WTC11 (cell line): Measurements from ENCODE around the gene SDF4. TPM values are rescaled to one million over a fixed set of nuclear protein-coding genes. Genes with fewer than 3 reads are reported as not detected.

Source experiments
- ATAC-seq: fragments of 200-7000 bp; cut with Tn5 transposase; 2 replicates; pipeline ENCODE4 v1.10.0; 2021; ENCODE audit warnings: mild to moderate bottlenecking, moderate library complexity
- CTCF ChIA-PET: fragments of 300-600 bp; sonication (Branson Sonifier 250); formaldehyde crosslinking; loops from one replicate; lab custom pipeline; 2021; ENCODE audit warnings: antibody characterized with exemption; lab: Charles Lee
- POLR2A ChIA-PET: fragments of 350-600 bp; sonication (Branson Sonifier 250); formaldehyde crosslinking; loops from one replicate; lab custom pipeline; 2021; ENCODE audit warnings: antibody characterized with exemption; lab: Charles Lee
- DNase-seq: peaks from one replicate; pipeline ENCODE4 v3.0.0; 2021; ENCODE audit warnings: low spot score
- H3K27ac Mint-ChIP-seq: 2 replicates; pipeline ENCODE4 v1.8.0; 2021; ENCODE audit warnings: mixed read lengths
- H3K27me3 Mint-ChIP-seq: 2 replicates; pipeline ENCODE4 v1.8.0; 2021; ENCODE audit warnings: low read depth, mild to moderate bottlenecking, moderate library complexity, mixed read lengths
- H3K36me3 Mint-ChIP-seq: 2 replicates; pipeline ENCODE4 v1.8.0; 2021; ENCODE audit warnings: mixed read lengths
- H3K4me1 Mint-ChIP-seq: 2 replicates; pipeline ENCODE4 v1.8.0; 2022; ENCODE audit warnings: mixed read lengths
- H3K4me3 Mint-ChIP-seq: 2 replicates; pipeline ENCODE4 v1.8.0; 2021; ENCODE audit warnings: mild to moderate bottlenecking, moderate library complexity, mixed read lengths
- H3K9me3 Mint-ChIP-seq: 2 replicates; pipeline ENCODE4 v1.8.0; 2021; ENCODE audit warnings: mixed read lengths
- ATF3 ChIP-seq: sonication (generic); formaldehyde crosslinking; conservative IDR thresholded peaks from 2 replicates; pipeline ENCODE4 v1.8.1; 2022; ENCODE audit warnings: mild to moderate bottlenecking, missing genetic modification reagents
- CBFB ChIP-seq: sonication (generic); formaldehyde crosslinking; IDR thresholded peaks from 2 replicates; pipeline ENCODE4 v1.8.1; 2022; ENCODE audit warnings: mild to moderate bottlenecking, low read depth, missing genetic modification reagents
- E2F4 ChIP-seq: sonication (generic); formaldehyde crosslinking; IDR thresholded peaks from 2 replicates; pipeline ENCODE4 v1.8.1; 2022; ENCODE audit warnings: low read depth, mild to moderate bottlenecking, moderate library complexity, missing genetic modification reagents, borderline replicate concordance
- E2F5 ChIP-seq: sonication (generic); formaldehyde crosslinking; IDR thresholded peaks from 2 replicates; pipeline ENCODE4 v1.8.1; 2022; ENCODE audit warnings: mild to moderate bottlenecking, moderate library complexity, missing genetic modification reagents
- ELF4 ChIP-seq: sonication (generic); formaldehyde crosslinking; IDR thresholded peaks from 2 replicates; pipeline ENCODE4 v1.8.1; 2022; ENCODE audit warnings: low read depth, mild to moderate bottlenecking, moderate library complexity, missing genetic modification reagents
- ESRRA ChIP-seq: sonication (generic); formaldehyde crosslinking; IDR thresholded peaks from 2 replicates; pipeline ENCODE4 v1.8.1; 2022; ENCODE audit warnings: mild to moderate bottlenecking, missing genetic modification reagents, borderline replicate concordance
- GRHL2 ChIP-seq: fragments of 250-450 bp; sonication (Bioruptor Pico); IDR thresholded peaks from 2 replicates; pipeline ENCODE4 v1.8.0; 2022; ENCODE audit warnings: mild to moderate bottlenecking, moderate library complexity; ENCODE audit not compliant: insufficient replicate concordance, severe bottlenecking
- IRF2 ChIP-seq: sonication (generic); formaldehyde crosslinking; IDR thresholded peaks from 2 replicates; pipeline ENCODE4 v1.8.0; 2022; ENCODE audit warnings: low read depth, missing genetic modification reagents, borderline replicate concordance
- KAT7 ChIP-seq: sonication (generic); formaldehyde crosslinking; IDR thresholded peaks from 2 replicates; pipeline ENCODE4 v1.8.1; 2023; ENCODE audit warnings: missing genetic modification reagents, mild to moderate bottlenecking, borderline replicate concordance
- MAX ChIP-seq: sonication (generic); formaldehyde crosslinking; IDR thresholded peaks from 2 replicates; pipeline ENCODE4 v1.8.0; 2022; ENCODE audit warnings: mild to moderate bottlenecking, missing genetic modification reagents
- MXD4 ChIP-seq: fragments of 250-450 bp; sonication (Bioruptor Pico); IDR thresholded peaks from 2 replicates; pipeline ENCODE4 v1.8.0; 2021; ENCODE audit warnings: mild to moderate bottlenecking, moderate library complexity, borderline replicate concordance
- SOX15 ChIP-seq: fragments of 250-450 bp; sonication (Bioruptor Pico); IDR thresholded peaks from 2 replicates; pipeline ENCODE4 v1.9.0; 2021; ENCODE audit warnings: mild to moderate bottlenecking
- SP1 ChIP-seq: sonication (generic); formaldehyde crosslinking; conservative IDR thresholded peaks from 2 replicates; pipeline ENCODE4 v1.8.1; 2022; ENCODE audit warnings: missing genetic modification reagents
- USF1 ChIP-seq: sonication (generic); formaldehyde crosslinking; IDR thresholded peaks from 2 replicates; pipeline ENCODE4 v1.8.0; 2022; ENCODE audit warnings: mild to moderate bottlenecking, missing genetic modification reagents
- ZBTB21 ChIP-seq: sonication (generic); formaldehyde crosslinking; IDR thresholded peaks from 2 replicates; pipeline ENCODE4 v1.8.1; 2023; ENCODE audit warnings: mild to moderate bottlenecking, missing genetic modification reagents, borderline replicate concordance
- ZNF317 ChIP-seq: sonication (generic); formaldehyde crosslinking; IDR thresholded peaks from 2 replicates; pipeline ENCODE4 v1.8.1; 2023; ENCODE audit warnings: low read depth, mild to moderate bottlenecking, moderate library complexity, missing genetic modification reagents, borderline replicate concordance
- total RNA-seq: library from RNA; stranded (reverse); gene quantifications from 3 replicates; pipeline ENCODE4 v1.2.3, GENCODE V29; 2021

Gene SDF4
- total RNA-seq, 1 experiment from 2014 or later = 101 TPM

GRCh38 chr1:1211541-1212441 is 20.0 kb downstream of the SDF4 start (continued):
- no peak for TF ChIP-seq E2F5 (CRISPR knock-in tag)

- H3K36me3 Mint-ChIP-seq = no peaks in the 10 kb centered on the region
- ATAC-seq = no peak
- no peak for DNase-seq
- TF ChIP-seq ESRRA (CRISPR knock-in tag) = no peak
- TF ChIP-seq USF1 = no peak
- no peak for TF ChIP-seq IRF2 (CRISPR knock-in tag)
- no peak for TF ChIP-seq MAX (CRISPR knock-in tag)
- no peak for TF ChIP-seq GRHL2 (CRISPR knock-in tag)
- TF ChIP-seq ATF3 = no peak
- TF ChIP-seq E2F4 (CRISPR knock-in tag) = no peak
- no peak overlapping the region for H3K4me3 Mint-ChIP-seq
- H3K27ac Mint-ChIP-seq = no peak overlapping the region
- CTCF ChIA-PET = interaction anchor here (1.4 kb wide), 1 partner anchor 89 kb away, joined by 3 read pairs; no protein-coding TSS in a partner anchor
- no peaks in the 10 kb centered on the region for H3K9me3 Mint-ChIP-seq
- peaks cover 4% of the 10 kb centered on the region for H3K27me3 Mint-ChIP-seq
- H3K4me1 Mint-ChIP-seq = no peaks in the 10 kb centered on the region
- POLR2A ChIA-PET = no interaction called here
Observed at GRCh38 chr1:1210726-1211540, 20.9 kb downstream of the SDF4 start.

- TF ChIP-seq ZNF317 (no peak), KAT7 (no peak), CBFB (no peak), ELF4 (CRISPR knock-in tag) (no peak), USF1 (no peak), SOX15 (CRISPR knock-in tag) (no peak), ZBTB21 (CRISPR knock-in tag) (no peak), SP1 (CRISPR knock-in tag) (no peak), MXD4 (CRISPR knock-in tag) (no peak)
- Mint-ChIP-seq H3K36me3 (no peaks in the 10 kb centered on the region), H3K9me3 (no peaks in the 10 kb centered on the region), H3K4me1 (no peaks in the 10 kb centered on the region), H3K4me3 (no peak overlapping the region), H3K27ac (no peak overlapping the region), H3K27me3 (peaks cover 4% of the 10 kb centered on the region)
- CTCF ChIA-PET = no interaction called here
- ATAC-seq = no peak
- DNase-seq = no peak
- POLR2A ChIA-PET = no interaction called here
Observed at GRCh38 chr1:1208713-1209433, 22.9 kb downstream of the SDF4 start.
